GM18909 (cell line): Measurements from ENCODE around the gene FPGT.
"Not testable (repeated sequence)": the region's sequence is repeated elsewhere in the genome, so short reads cannot be mapped to it uniquely, and the experiment has no call there.

Source experiments
- ATAC-seq: cut with Tn5 transposase; IDR thresholded peaks from one replicate; pipeline ENCODE4 v1.9.1; 2021; ENCODE audit warnings: mild to moderate bottlenecking; ENCODE audit not compliant: unreplicated experiment, poor library complexity

Gene FPGT

GRCh38 chr1:74197657-74198552, at the start of gene FPGT, which contains the start of gene LRRIQ3:
Gene FPGT, plus strand, starts transcription at chr1:74198242. Its CDS starts 37 bp downstream, at chr1:74198279.
Gene LRRIQ3, minus strand, starts transcription at chr1:74198176. Its CDS starts 14,492 bp downstream, at chr1:74183684.
- peak; percentile 94 for ATAC-seq

- no peak for ATAC-seq
These were observed 38.0 kb upstream of the FPGT start for GRCh38 chr1:74160046-74160445.

- no peak for ATAC-seq
These were observed 36.5 kb upstream of the FPGT start for GRCh38 chr1:74161497-74161896.

GRCh38 chr1:74162333-74162732, 35.7 kb upstream of the FPGT start:
- no peak for ATAC-seq

- ATAC-seq: not testable (repeated sequence)
These were observed 23.6 kb upstream of the FPGT start for GRCh38 chr1:74174423-74174822.

GRCh38 chr1:74180490-74180889, 17.6 kb upstream of the FPGT start:
- no peak for ATAC-seq

GRCh38 chr1:74193908-74194307, 4.1 kb upstream of the FPGT start:
- ATAC-seq: no peak

- ATAC-seq: no peak
These were observed 2.7 kb upstream of the FPGT start for GRCh38 chr1:74195339-74195738.

- ATAC-seq: no peak
These were observed 787 bp upstream of the FPGT start for GRCh38 chr1:74197255-74197654.

- ATAC-seq: no peak
These were observed 1.5 kb downstream of the FPGT start for GRCh38 chr1:74199504-74199903.

GRCh38 chr1:74205266-74205665, 7.2 kb downstream of the FPGT start:
- no peak for ATAC-seq

- ATAC-seq: no peak
These were observed 17.2 kb downstream of the FPGT start for GRCh38 chr1:74215229-74215628.

GRCh38 chr1:74222701-74223100, 24.7 kb downstream of the FPGT start:
- ATAC-seq: no peak

- no peak for ATAC-seq
These were observed 25.4 kb downstream of the FPGT start for GRCh38 chr1:74223453-74223852.

- ATAC-seq: no peak
These were observed 37.1 kb downstream of the FPGT start, which contains the start of gene TNNI3K for GRCh38 chr1:74235153-74235552. Gene TNNI3K, plus strand, starts transcription at chr1:74235387. Its CDS starts 65 bp downstream, at chr1:74235452.

- ATAC-seq: no peak
These were observed 38.4 kb downstream of the FPGT start for GRCh38 chr1:74236440-74236839.

GRCh38 chr1:74237035-74237434, 39.0 kb downstream of the FPGT start:
- no peak for ATAC-seq

- no peak for ATAC-seq
These were observed 39.7 kb downstream of the FPGT start for GRCh38 chr1:74237787-74238186.

GRCh38 chr1:74245168-74245772, 47.2 kb downstream of the FPGT start:
- no peak for ATAC-seq

- no peak for ATAC-seq
These were observed 48.3 kb downstream of the FPGT start for GRCh38 chr1:74246315-74246714.

GRCh38 chr1:74247881-74248528, 50.0 kb downstream of the FPGT start:
- no peak for ATAC-seq
